Measurements from ENCODE around the gene EPAS1. TPM values are rescaled to one million over a fixed set of nuclear protein-coding genes. Genes with fewer than 3 reads are reported as not detected.

EPAS1 gene
- total RNA-seq, 1 donor from 2014 or later, result 205 TPM

DNA sequence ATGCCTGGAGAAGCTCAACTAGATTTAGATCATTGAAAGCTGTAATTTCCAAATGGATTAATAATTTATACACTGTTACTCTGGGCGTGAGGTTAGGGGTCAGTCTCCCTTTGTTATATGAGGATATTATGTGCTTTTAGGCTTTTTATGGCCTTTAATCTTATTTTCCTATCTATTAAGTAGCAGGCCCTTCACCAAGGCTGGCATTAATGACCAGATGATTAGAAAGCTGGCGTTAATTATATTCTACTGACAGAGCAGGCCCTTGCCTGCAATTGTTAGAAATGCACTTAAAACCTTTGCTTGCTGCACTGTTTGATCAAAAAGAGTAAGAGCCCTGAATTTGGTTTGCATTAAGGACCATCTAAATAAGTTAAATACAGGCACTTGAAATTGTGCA is 75.3 kb downstream of the EPAS1 start:
- intact Hi-C loops (cut with micrococcal nuclease), result no loop called here
- H3K27me3 ChIP-seq (ENCODE audit: low read depth), result no peaks in the 10 kb centered on the region
- H3K9me3 ChIP-seq (replicated peaks), result no peaks in the 10 kb centered on the region
- no peak overlapping the region for H3K27ac ChIP-seq (replicated peaks)
- H3K36me3 ChIP-seq, result peaks cover 100% of the 10 kb centered on the region
- peaks cover 39% of the 10 kb centered on the region for H3K4me1 ChIP-seq
- H3K4me3 ChIP-seq, result no peak overlapping the region
- TF ChIP-seq, protein P1, sequence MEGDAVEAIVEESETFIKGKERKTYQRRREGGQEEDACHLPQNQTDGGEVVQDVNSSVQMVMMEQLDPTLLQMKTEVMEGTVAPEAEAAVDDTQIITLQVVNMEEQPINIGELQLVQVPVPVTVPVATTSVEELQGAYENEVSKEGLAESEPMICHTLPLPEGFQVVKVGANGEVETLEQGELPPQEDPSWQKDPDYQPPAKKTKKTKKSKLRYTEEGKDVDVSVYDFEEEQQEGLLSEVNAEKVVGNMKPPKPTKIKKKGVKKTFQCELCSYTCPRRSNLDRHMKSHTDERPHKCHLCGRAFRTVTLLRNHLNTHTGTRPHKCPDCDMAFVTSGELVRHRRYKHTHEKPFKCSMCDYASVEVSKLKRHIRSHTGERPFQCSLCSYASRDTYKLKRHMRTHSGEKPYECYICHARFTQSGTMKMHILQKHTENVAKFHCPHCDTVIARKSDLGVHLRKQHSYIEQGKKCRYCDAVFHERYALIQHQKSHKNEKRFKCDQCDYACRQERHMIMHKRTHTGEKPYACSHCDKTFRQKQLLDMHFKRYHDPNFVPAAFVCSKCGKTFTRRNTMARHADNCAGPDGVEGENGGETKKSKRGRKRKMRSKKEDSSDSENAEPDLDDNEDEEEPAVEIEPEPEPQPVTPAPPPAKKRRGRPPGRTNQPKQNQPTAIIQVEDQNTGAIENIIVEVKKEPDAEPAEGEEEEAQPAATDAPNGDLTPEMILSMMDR (IDR thresholded peaks at IDR 0.05; ENCODE audit: borderline replicate concordance), result no peak
- DNase-seq, result no peak

DNA sequence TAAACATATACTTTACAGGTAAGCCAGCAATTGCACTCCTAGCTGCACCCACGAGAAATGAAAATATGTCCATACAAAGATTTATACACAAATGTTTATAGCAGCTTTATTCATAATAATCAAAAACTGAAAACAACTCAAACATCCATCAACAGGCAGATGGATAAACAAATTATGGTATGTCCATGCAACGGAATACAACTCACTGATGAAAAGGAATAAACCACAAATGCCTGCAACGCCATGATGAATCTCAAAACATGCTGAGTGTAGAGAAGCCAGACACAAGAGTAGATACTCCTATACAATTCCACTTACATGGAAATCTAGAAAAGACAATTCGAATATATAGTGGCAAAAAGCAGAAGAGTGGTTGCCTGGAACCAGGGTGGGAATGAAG is 76.0 kb downstream of the EPAS1 start:
- intact Hi-C loops (cut with micrococcal nuclease), result no loop called here
- no peaks in the 10 kb centered on the region for H3K9me3 ChIP-seq (replicated peaks)
- H3K4me1 ChIP-seq, result peaks cover 45% of the 10 kb centered on the region
- TF ChIP-seq, protein P1 (IDR thresholded peaks at IDR 0.05; ENCODE audit: borderline replicate concordance), result no peak
- no peak for DNase-seq
- no peak overlapping the region for H3K27ac ChIP-seq (replicated peaks)
- H3K4me3 ChIP-seq, result no peak overlapping the region
- H3K27me3 ChIP-seq (ENCODE audit: low read depth), result no peaks in the 10 kb centered on the region
- H3K36me3 ChIP-seq, result peaks cover 100% of the 10 kb centered on the region

DNA sequence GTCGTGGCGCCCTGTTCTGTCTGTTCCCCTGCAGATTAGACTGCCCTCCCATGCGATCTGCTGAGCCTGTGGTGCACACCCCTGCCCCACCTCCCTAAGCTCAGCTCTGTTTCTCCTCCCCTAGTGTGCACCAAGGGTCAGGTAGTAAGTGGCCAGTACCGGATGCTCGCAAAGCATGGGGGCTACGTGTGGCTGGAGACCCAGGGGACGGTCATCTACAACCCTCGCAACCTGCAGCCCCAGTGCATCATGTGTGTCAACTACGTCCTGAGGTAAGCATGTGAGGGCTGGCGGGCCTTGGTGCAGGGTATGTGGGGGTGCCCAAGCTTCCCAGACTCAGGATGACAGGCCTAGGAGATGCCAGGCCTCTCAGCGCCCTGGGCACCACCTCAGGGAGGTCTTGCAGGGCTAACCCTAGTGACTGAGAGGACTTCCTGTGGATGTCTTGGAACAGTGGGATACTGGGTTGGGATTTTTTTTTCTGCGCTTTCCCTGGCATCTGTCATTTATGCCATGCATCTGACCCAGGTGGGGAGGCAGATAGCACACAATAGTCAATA is 78.4 kb downstream of the EPAS1 start:
- TF ChIP-seq, protein P1 (IDR thresholded peaks at IDR 0.05; ENCODE audit: borderline replicate concordance), result no peak
- no peaks in the 10 kb centered on the region for H3K9me3 ChIP-seq (replicated peaks)
- H3K4me1 ChIP-seq, result peaks cover 57% of the 10 kb centered on the region
- H3K27ac ChIP-seq (replicated peaks), result peak overlapping the region; percentile 63
- no peak overlapping the region for H3K4me3 ChIP-seq
- peaks cover 100% of the 10 kb centered on the region for H3K36me3 ChIP-seq
- DNase-seq, result no peak
- intact Hi-C loops (cut with micrococcal nuclease), result no loop called here
- H3K27me3 ChIP-seq (ENCODE audit: low read depth), result no peaks in the 10 kb centered on the region

DNA sequence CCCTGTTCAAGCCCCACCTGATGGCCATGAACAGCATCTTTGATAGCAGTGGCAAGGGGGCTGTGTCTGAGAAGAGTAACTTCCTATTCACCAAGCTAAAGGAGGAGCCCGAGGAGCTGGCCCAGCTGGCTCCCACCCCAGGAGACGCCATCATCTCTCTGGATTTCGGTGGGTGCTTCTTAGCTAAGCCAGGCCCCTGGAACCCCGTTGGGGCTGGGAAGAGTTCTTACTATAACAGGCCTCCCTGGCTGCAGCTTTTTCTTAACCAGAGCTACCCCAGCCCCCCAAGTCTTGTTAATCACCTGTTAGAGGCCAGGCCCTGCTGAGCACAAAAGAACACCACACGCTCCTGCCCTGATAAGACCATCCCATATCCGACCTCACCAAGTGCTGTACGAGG is 79.4 kb downstream of the EPAS1 start:
- DNase-seq, result no peak
- Histone ChIP-seq H3K4me3 (no peak overlapping the region), H3K9me3 (replicated peaks) (no peaks in the 10 kb centered on the region), H3K36me3 (peaks cover 100% of the 10 kb centered on the region), H3K27ac (replicated peaks) (peak overlapping the region; percentile 63), H3K27me3 (ENCODE audit: low read depth) (no peaks in the 10 kb centered on the region), H3K4me1 (peaks cover 56% of the 10 kb centered on the region)
- intact Hi-C loops (cut with micrococcal nuclease), result no loop called here
- TF ChIP-seq, protein P1 (IDR thresholded peaks at IDR 0.05; ENCODE audit: borderline replicate concordance), result no peak

DNA sequence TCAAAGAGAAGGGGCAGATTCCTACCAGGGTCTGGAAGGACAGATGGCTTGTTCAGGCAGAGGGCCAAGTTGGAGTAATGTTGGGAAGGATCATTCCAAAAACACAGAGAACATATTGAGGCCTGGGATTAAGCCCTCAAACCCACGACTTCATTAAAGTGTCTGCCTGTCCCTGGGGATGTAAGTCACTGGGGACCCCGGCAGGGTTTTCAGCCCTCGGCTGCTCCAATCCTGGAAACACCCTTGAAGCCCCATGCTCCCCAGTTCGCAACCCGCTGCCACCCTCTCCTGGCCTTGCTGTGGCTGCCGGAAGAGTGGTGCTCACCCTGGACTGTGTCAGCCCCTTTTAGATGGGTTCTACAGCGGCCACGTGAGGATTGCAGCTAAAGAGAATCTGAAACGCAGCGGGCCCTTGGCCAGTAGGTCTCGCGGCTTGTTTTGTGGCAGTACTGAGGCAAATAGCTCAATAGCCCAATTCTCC is 79.9 kb downstream of the EPAS1 start:
- Histone ChIP-seq H3K27ac (replicated peaks) (peak overlapping the region; percentile 63), H3K4me3 (no peak overlapping the region), H3K36me3 (peaks cover 100% of the 10 kb centered on the region), H3K4me1 (peaks cover 57% of the 10 kb centered on the region), H3K27me3 (ENCODE audit: low read depth) (no peaks in the 10 kb centered on the region), H3K9me3 (replicated peaks) (no peaks in the 10 kb centered on the region)
- intact Hi-C loops (cut with micrococcal nuclease), result no loop called here
- TF ChIP-seq, protein P1 (IDR thresholded peaks at IDR 0.05; ENCODE audit: borderline replicate concordance), result no peak
- no peak for DNase-seq

All from left ventricle myocardium inferior (tissue), 1 donor.